Activated naive CD8-positive, alpha-beta T cell (primary cell): ENCODE results near the gene ATF7.

Experiments
- H3K27ac Mint-ChIP-seq: one replicate; pipeline ENCODE4 v1.8.0; 2021; ENCODE audit warnings: mixed read lengths
- H3K27me3 Mint-ChIP-seq: one replicate; pipeline ENCODE4 v1.8.0; 2021; ENCODE audit warnings: mixed read lengths
- H3K36me3 Mint-ChIP-seq: one replicate; pipeline ENCODE4 v1.8.0; 2021; ENCODE audit warnings: mixed read lengths
- H3K4me1 Mint-ChIP-seq: one replicate; pipeline ENCODE4 v1.8.0; 2021; ENCODE audit warnings: low read depth, mixed read lengths
- H3K4me3 Mint-ChIP-seq: one replicate; pipeline ENCODE4 v1.8.0; 2021; ENCODE audit warnings: mild to moderate bottlenecking, mixed read lengths
- H3K9me3 Mint-ChIP-seq: one replicate; pipeline ENCODE4 v1.8.0; 2021; ENCODE audit warnings: low read depth, mixed read lengths

ATF7 gene

GRCh38 chr12:53479331-53479730 lies 146.9 kb downstream of the ATF7 start:
- no peak overlapping the region for H3K4me3 Mint-ChIP-seq
- H3K36me3 Mint-ChIP-seq = peaks cover 4% of the 10 kb centered on the region
- no peaks in the 10 kb centered on the region for H3K27me3 Mint-ChIP-seq
- H3K9me3 Mint-ChIP-seq = no peaks in the 10 kb centered on the region
- peaks cover 27% of the 10 kb centered on the region for H3K4me1 Mint-ChIP-seq
- peak overlapping the region; percentile 10 for H3K27ac Mint-ChIP-seq

GRCh38 chr12:53478865-53479264 lies 147.3 kb downstream of the ATF7 start:
- peak overlapping the region; percentile 79 for H3K27ac Mint-ChIP-seq

DNA sequence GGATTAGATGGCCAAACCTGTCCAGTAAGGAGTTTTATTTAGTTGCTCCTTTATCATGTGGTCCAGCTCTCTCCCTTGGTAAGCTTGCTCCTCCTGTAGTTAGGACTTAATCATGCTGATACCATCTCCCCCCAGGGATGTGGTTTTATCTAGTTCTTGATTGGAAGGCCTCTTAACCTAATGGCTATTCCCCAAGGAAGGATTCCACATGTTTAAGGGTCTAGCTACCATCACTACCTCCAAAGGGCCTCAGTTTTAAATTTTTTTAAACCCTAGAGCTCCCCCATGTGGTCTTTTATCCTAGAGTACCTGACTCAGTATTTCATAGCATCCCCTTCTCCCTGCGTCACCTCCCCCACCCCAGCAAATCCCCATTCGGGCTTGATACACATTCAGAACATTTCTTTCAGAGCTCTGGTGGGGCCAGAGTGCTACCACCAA lies 149.4 kb downstream of the ATF7 start:
- H3K27ac Mint-ChIP-seq = peak overlapping the region; percentile 72
- H3K9me3 Mint-ChIP-seq = no peaks in the 10 kb centered on the region
- H3K4me3 Mint-ChIP-seq = no peak overlapping the region
- peaks cover 3% of the 10 kb centered on the region for H3K36me3 Mint-ChIP-seq
- peaks cover 45% of the 10 kb centered on the region for H3K4me1 Mint-ChIP-seq
- H3K27me3 Mint-ChIP-seq = no peaks in the 10 kb centered on the region

More at GRCh38 chr12:53478865-53479264, 147.3 kb downstream of the ATF7 start:
- H3K9me3 Mint-ChIP-seq = no peaks in the 10 kb centered on the region
- no peak overlapping the region for H3K4me3 Mint-ChIP-seq
- H3K36me3 Mint-ChIP-seq = peaks cover 4% of the 10 kb centered on the region
- no peaks in the 10 kb centered on the region for H3K27me3 Mint-ChIP-seq
- H3K4me1 Mint-ChIP-seq = peaks cover 31% of the 10 kb centered on the region

- Mint-ChIP-seq H3K36me3 (peaks cover 7% of the 10 kb centered on the region), H3K27ac (peak overlapping the region; percentile 85), H3K9me3 (no peaks in the 10 kb centered on the region), H3K4me3 (peak overlapping the region; percentile 57), H3K4me1 (peaks cover 56% of the 10 kb centered on the region), H3K27me3 (no peaks in the 10 kb centered on the region)
Observed at GRCh38 chr12:53474819-53475218, 151.4 kb downstream of the ATF7 start.

DNA sequence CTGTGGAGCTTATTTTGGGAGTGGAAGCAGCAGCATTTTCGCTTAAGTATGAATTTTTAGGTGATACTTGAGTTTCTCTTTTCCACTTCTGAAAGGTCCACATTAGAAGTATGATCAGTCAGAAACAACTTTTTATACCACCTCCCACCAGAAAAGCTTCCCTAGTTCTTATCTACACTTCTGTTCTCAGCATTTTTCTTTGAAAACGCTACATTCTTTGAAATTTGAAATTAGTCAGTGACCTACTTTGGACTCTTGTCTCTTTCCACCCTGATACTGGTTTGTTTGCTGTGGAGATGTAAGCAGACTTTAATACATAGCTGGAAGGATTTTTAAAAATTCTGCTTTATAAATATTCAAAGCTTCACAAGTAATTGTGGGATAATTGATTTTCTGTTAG lies 152.1 kb downstream of the ATF7 start:
- Mint-ChIP-seq H3K4me1 (peaks cover 56% of the 10 kb centered on the region), H3K4me3 (peak overlapping the region; percentile 57), H3K36me3 (peaks cover 7% of the 10 kb centered on the region), H3K27me3 (no peaks in the 10 kb centered on the region), H3K27ac (peak overlapping the region; percentile 85), H3K9me3 (no peaks in the 10 kb centered on the region)

- peaks cover 7% of the 10 kb centered on the region for H3K36me3 Mint-ChIP-seq
- H3K4me1 Mint-ChIP-seq = peaks cover 57% of the 10 kb centered on the region
- H3K27ac Mint-ChIP-seq = peak overlapping the region; percentile 17
Observed at GRCh38 chr12:53472056-53472582, 154.1 kb downstream of the ATF7 start.

GRCh38 chr12:53468282-53468681 lies 157.9 kb downstream of the ATF7 start:
- Mint-ChIP-seq H3K4me3 (no peak overlapping the region), H3K9me3 (no peaks in the 10 kb centered on the region), H3K36me3 (peaks cover 7% of the 10 kb centered on the region), H3K27ac (peak overlapping the region; percentile 18), H3K4me1 (peaks cover 53% of the 10 kb centered on the region), H3K27me3 (no peaks in the 10 kb centered on the region)

More at GRCh38 chr12:53472056-53472582, 154.1 kb downstream of the ATF7 start:
- Mint-ChIP-seq H3K9me3 (no peaks in the 10 kb centered on the region), H3K4me3 (no peak overlapping the region), H3K27me3 (no peaks in the 10 kb centered on the region)

DNA sequence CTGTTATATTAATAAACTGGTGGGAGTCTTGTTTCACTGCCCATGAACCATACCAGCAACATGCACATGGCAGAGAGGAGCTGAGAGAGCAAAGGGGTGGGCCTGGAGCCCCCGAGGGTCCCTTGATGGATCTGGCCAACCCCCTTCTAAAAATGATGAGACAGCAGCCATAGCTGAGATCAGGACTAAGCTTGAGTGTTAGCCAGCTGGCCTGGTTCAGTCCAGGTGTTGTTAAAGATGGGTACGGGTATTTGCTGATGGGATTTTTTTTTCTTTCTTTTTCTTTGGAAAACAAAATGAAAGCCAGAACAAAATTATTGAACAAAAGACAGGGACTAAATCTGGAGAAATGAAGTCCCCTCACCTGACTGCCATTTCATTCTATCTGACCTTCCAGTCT lies 158.3 kb downstream of the ATF7 start:
- Mint-ChIP-seq H3K36me3 (peaks cover 7% of the 10 kb centered on the region), H3K9me3 (no peaks in the 10 kb centered on the region), H3K4me3 (no peak overlapping the region), H3K4me1 (peaks cover 53% of the 10 kb centered on the region), H3K27me3 (no peaks in the 10 kb centered on the region), H3K27ac (peak overlapping the region; percentile 18)

GRCh38 chr12:53467082-53467481 lies 159.1 kb downstream of the ATF7 start:
- Mint-ChIP-seq H3K4me3 (no peak overlapping the region), H3K9me3 (no peaks in the 10 kb centered on the region), H3K36me3 (peaks cover 7% of the 10 kb centered on the region), H3K4me1 (peaks cover 51% of the 10 kb centered on the region), H3K27ac (peak overlapping the region; percentile 58), H3K27me3 (no peaks in the 10 kb centered on the region)

- Mint-ChIP-seq H3K27me3 (no peaks in the 10 kb centered on the region), H3K27ac (peak overlapping the region; percentile 58), H3K9me3 (no peaks in the 10 kb centered on the region), H3K4me3 (no peak overlapping the region), H3K4me1 (peaks cover 47% of the 10 kb centered on the region), H3K36me3 (peaks cover 6% of the 10 kb centered on the region)
Observed at GRCh38 chr12:53466640-53467039, 159.5 kb downstream of the ATF7 start.

DNA sequence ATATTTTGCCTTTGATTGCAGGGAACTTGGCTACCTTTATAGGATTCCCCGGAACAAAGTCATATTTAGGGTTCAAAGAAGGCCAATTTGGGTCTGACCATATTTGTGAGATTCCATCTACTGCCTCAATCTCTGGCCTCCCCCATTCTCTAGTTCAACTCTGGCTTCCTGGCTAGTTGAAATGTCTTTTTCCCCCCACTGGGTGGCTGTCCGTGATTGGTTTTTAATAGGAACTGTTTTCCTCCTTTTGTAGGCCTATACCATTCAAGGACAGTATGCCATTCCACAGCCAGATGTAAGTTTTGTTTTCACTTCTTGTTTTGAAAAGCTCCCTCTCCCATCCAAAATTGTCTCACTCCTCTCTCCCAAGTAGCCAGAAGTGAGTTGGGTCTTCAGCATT lies 160.5 kb downstream of the ATF7 start:
- Mint-ChIP-seq H3K4me1 (peaks cover 49% of the 10 kb centered on the region), H3K9me3 (no peaks in the 10 kb centered on the region), H3K4me3 (no peak overlapping the region), H3K36me3 (peaks cover 5% of the 10 kb centered on the region), H3K27me3 (no peaks in the 10 kb centered on the region), H3K27ac (peak overlapping the region; percentile 55)

DNA sequence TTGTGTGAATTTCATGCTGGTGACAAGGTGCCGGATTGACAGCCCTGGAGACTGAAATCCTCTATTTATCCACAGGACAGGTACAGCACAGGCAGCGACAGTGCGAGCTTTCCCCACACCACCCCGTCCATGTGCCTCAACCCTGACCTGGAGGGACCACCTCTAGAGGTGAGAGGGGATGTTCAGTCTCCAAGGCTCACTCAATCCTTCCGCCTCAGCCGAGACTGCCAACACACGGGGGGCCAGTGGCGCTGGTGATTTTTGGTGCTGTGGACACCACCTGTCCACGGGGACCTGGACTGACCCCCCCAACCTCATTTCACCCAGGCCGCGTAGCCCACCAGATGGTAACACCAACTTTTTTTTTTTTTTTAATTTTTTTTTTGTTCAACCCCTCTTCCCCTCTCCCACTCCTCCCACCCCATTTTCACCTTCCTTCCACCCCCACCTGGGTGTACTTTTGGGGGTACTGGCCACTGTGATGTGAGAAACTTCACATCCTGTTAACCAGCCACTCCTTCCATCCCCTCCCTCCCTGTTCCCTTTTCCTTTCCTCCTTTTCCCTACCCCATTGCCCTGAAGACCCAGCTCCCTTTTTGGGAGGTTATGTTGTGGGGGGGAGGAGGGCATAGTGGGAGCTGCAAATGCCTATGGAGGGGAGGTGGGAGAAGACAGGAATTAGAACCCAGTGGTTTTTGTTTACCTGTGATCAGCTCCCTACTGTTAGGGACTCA lies 161.3 kb downstream of the ATF7 start:
- H3K27me3 Mint-ChIP-seq = no peaks in the 10 kb centered on the region
- peaks cover 6% of the 10 kb centered on the region for H3K36me3 Mint-ChIP-seq
- peak overlapping the region; percentile 54 for H3K27ac Mint-ChIP-seq
- no peaks in the 10 kb centered on the region for H3K9me3 Mint-ChIP-seq
- peaks cover 54% of the 10 kb centered on the region for H3K4me1 Mint-ChIP-seq
- H3K4me3 Mint-ChIP-seq = no peak overlapping the region

DNA sequence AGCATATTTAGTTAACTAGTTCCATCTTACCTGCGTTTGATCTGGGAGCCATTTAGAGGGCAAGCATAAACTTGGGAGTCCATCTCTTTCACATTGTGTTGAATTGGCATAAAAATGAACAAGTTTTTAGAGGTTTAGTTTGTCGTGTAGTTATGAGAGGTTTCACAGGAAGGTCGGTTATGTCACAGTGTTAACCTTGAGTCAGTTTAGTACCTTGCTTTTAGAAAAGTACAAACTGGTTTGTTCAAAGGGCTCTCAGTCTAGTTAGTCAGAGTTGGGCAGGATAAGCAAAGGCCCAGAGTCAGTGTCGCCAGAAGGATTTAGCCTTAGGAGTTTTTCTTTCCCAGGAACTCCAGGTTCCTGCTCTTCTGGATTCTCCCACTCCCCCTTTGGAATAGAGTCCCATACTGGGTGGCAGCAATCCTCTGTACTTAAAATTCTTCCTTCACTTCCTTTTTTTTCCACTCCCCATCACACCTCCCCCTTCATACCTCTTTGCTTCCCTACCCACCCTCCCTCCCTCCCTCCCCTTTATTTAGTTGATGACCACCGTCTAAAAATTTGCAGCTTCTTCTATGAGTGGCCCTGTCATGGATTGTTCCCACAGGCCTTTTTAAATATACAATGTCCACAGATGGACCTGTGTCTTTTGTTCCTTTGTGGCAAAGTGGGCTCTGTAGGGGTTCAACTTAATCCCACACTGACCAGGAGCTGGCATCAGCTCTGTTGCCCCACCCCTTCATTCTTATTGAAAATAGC lies 162.2 kb downstream of the ATF7 start:
- no peaks in the 10 kb centered on the region for H3K27me3 Mint-ChIP-seq
- H3K9me3 Mint-ChIP-seq = no peaks in the 10 kb centered on the region
- H3K36me3 Mint-ChIP-seq = peaks cover 6% of the 10 kb centered on the region
- peaks cover 59% of the 10 kb centered on the region for H3K4me1 Mint-ChIP-seq
- H3K4me3 Mint-ChIP-seq = no peak overlapping the region
- peak overlapping the region; percentile 66 for H3K27ac Mint-ChIP-seq

- H3K4me1 Mint-ChIP-seq = peaks cover 59% of the 10 kb centered on the region
- no peaks in the 10 kb centered on the region for H3K27me3 Mint-ChIP-seq
- H3K4me3 Mint-ChIP-seq = no peak overlapping the region
- H3K36me3 Mint-ChIP-seq = peaks cover 6% of the 10 kb centered on the region
- H3K9me3 Mint-ChIP-seq = no peaks in the 10 kb centered on the region
- peak overlapping the region; percentile 66 for H3K27ac Mint-ChIP-seq
Observed at GRCh38 chr12:53462935-53463334, 163.2 kb downstream of the ATF7 start.

- Mint-ChIP-seq H3K36me3 (peaks cover 6% of the 10 kb centered on the region), H3K4me1 (peaks cover 55% of the 10 kb centered on the region), H3K27me3 (no peaks in the 10 kb centered on the region), H3K4me3 (no peak overlapping the region), H3K27ac (no peak overlapping the region), H3K9me3 (no peaks in the 10 kb centered on the region)
Observed at GRCh38 chr12:53461591-53461990, 164.6 kb downstream of the ATF7 start.
